Left lung (tissue), 10 donors: Measurements from ENCODE around the gene GRIK5. TPM values are rescaled to one million over a fixed set of nuclear protein-coding genes. Genes with fewer than 3 reads are reported as not detected.

Source experiments
- ATAC-seq: fragments of 200-7000 bp; cut with Tn5 transposase; one replicate; pipeline ENCODE4 v1.9.1; 2020; ENCODE audit warnings: moderate library complexity
- DNase-seq, 4 donors: peaks; one replicate each; pipeline ENCODE4 v3.0.0-alpha.2; 2013 to 2020
- H3K27ac ChIP-seq, 2 donors: fragments of 200-600 bp; sonication (generic) in 1 of 2; one replicate each; pipeline versions ENCODE4 v1.5.0 to v1.8.0; 2020 to 2021
- H3K27me3 ChIP-seq, 2 donors: fragments of 200-600 bp; sonication (generic) in 1 of 2; one replicate each; pipeline versions ENCODE4 v1.5.0 to v1.8.0; 2020 to 2021
- H3K36me3 ChIP-seq, 2 donors: fragments of 200-600 bp; sonication (generic) in 1 of 2; one replicate each; pipeline versions ENCODE4 v1.5.0 to v1.8.0; 2020 to 2021
- H3K4me1 ChIP-seq, 2 donors: fragments of 200-600 bp; one replicate each; pipeline ENCODE4 v1.8.0; 2021
- H3K4me3 ChIP-seq, 2 donors: fragments of 200-600 bp; sonication (generic) in 1 of 2; one replicate each; pipeline versions ENCODE4 v1.5.0 to v1.8.0; 2020 to 2021; ENCODE audit warnings: mild to moderate bottlenecking in 1 of 2
- H3K9me3 ChIP-seq, 2 donors: fragments of 200-600 bp; sonication (generic) in 1 of 2; one replicate each; pipeline versions ENCODE4 v1.5.0 to v1.8.0; 2020 to 2021
- CTCF ChIP-seq, 2 donors: fragments of 200-600 bp; sonication (generic) in 1 of 2; IDR thresholded peaks; one replicate each; pipeline versions ENCODE4 v1.5.0 to v1.8.0; 2021; ENCODE audit warnings: antibody characterized with exemption in 2 of 2
- intact Hi-C, 2 donors: fragments of 100-400 bp; cut with DNase I; formaldehyde crosslinking; loops; one replicate each; pipeline versions ENCODE4 v1.11.2 to v1.14.2; 2022
- polyA plus RNA-seq, 6 donors: library from polyadenylated mRNA; unstranded; fragments of 120-200 nt; gene quantifications; one replicate each; pipeline ENCODE4 v1.2.1, GENCODE V29; 2013; ENCODE audit not compliant: insufficient read length in 6 of 6
- total RNA-seq, 2 donors: library from RNA; stranded (reverse); fragmentation: NEBNext Ultra II Directional; extraction: Animal tissue kit (Norgen Biotek cat#: 25700); gene quantifications; one replicate each; pipeline ENCODE4 v1.2.1, GENCODE V29; 2021
- donor health status: DM: no; HTN: yes; CAD: no.
- donor health status: DM: no; HTN: no; CAD: no.

Gene GRIK5
- total and polyA plus RNA-seq, 8 donors = 0.29 to 11.6 (median 4.6) TPM

GRCh38 chr19:42065511-42065910, 4.5 kb downstream of the GRIK5 start:
- Histone ChIP-seq H3K36me3 (no peaks in the 10 kb centered on the region), H3K4me3 (no peak overlapping the region), H3K4me1 (no peaks in the 10 kb centered on the region), H3K27ac (no peak overlapping the region), H3K27me3 (peaks cover 21 to 57% of the 10 kb centered on the region in 2 donors), H3K9me3 (no peaks in the 10 kb centered on the region)
- DNase-seq (no peak), ATAC-seq (no peak)
- TF ChIP-seq CTCF (IDR thresholded peaks at IDR 0.05) = no peak
- intact Hi-C loops = no loop called here

GRCh38 chr19:42065051-42065450, 5.0 kb downstream of the GRIK5 start:
- DNase-seq (no peak), ATAC-seq (no peak)
- Histone ChIP-seq H3K4me1 (no peaks in the 10 kb centered on the region), H3K27me3 (peaks cover 20 to 52% of the 10 kb centered on the region in 2 donors), H3K4me3 (no peak overlapping the region), H3K27ac (no peak overlapping the region), H3K9me3 (no peaks in the 10 kb centered on the region), H3K36me3 (no peaks in the 10 kb centered on the region)
- no peak for TF ChIP-seq CTCF (IDR thresholded peaks at IDR 0.05)
- intact Hi-C loops = no loop called here

- intact Hi-C loops = no loop called here
- no peak for TF ChIP-seq CTCF (IDR thresholded peaks at IDR 0.05)
- no peaks in the 10 kb centered on the region for H3K4me1 ChIP-seq
- DNase-seq (no peak), ATAC-seq (no peak)
- H3K27ac ChIP-seq = no peak overlapping the region
- H3K9me3 ChIP-seq = no peaks in the 10 kb centered on the region
- no peak overlapping the region for H3K4me3 ChIP-seq
- H3K27me3 ChIP-seq = peaks cover 14 to 46% of the 10 kb centered on the region in 2 donors
- H3K36me3 ChIP-seq = no peaks in the 10 kb centered on the region
These were observed 5.6 kb downstream of the GRIK5 start for GRCh38 chr19:42064432-42064831.

GRCh38 chr19:42062381-42062780, 7.6 kb downstream of the GRIK5 start:
- Histone ChIP-seq H3K9me3 (no peaks in the 10 kb centered on the region), H3K4me3 (no peak overlapping the region), H3K27ac (no peak overlapping the region), H3K27me3 (peaks cover 0 to 26% of the 10 kb centered on the region in 2 donors), H3K36me3 (no peaks in the 10 kb centered on the region), H3K4me1 (no peaks in the 10 kb centered on the region)
- no peak for DNase-seq
- TF ChIP-seq CTCF (IDR thresholded peaks at IDR 0.05) = no peak
- ATAC-seq = no peak
- intact Hi-C loops = no loop called here

GRCh38 chr19:42060117-42060516, 9.9 kb downstream of the GRIK5 start:
- H3K9me3 ChIP-seq = no peaks in the 10 kb centered on the region
- H3K27ac ChIP-seq = no peak overlapping the region
- no peak overlapping the region for H3K4me3 ChIP-seq
- H3K4me1 ChIP-seq = no peaks in the 10 kb centered on the region
- H3K36me3 ChIP-seq = no peaks in the 10 kb centered on the region
- no peak for TF ChIP-seq CTCF (IDR thresholded peaks at IDR 0.05)
- H3K27me3 ChIP-seq = peaks cover 0 to 4% of the 10 kb centered on the region in 2 donors
- intact Hi-C loops = no loop called here
- no peak for DNase-seq
- ATAC-seq = no peak
